ENCODE data around the gene ATIC. TPM values are rescaled to one million over a fixed set of nuclear protein-coding genes. Genes with fewer than 3 reads are reported as not detected.

ATIC gene
- polyA plus RNA-seq, 3 donors: 20.8 to 32.3 (median 21.6) TPM

DNA sequence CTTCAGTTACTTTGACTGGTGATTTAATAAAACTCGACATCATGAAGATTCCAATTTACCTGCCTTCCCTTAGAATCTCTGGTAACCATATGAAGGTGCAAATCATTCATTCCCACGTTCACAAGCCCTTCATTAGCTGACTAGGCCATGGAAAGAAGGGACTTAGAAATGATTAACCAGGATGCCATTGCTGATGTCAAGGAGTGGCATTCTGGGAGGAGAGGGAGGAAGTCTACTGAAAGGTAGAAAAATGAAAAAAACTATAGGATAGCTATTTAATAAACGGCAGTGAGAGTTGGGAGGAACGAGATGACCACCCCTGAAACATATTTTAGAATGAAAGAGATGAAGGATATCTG, 1.4 kb downstream of the ATIC start:
- Histone ChIP-seq H4K20me1 (ENCODE audit: insufficient read depth, low read length) (no peaks in the 10 kb centered on the region), H3K4me2 (replicated peaks; ENCODE audit: extremely low read depth, low read length, poor library complexity, severe bottlenecking) (no peak overlapping the region), H3K27me3 (ENCODE audit: control insufficient read depth in 2 of 2, insufficient read depth in 2 of 2, low read length in 2 of 2) (no peaks in the 10 kb centered on the region), H3K27ac (ENCODE audit: low read depth in 1 of 2, low read length in 2 of 2) (no peak overlapping the region), H2AFZ (ENCODE audit: insufficient read depth, low read depth, low read length, poor library complexity, severe bottlenecking) (no peak overlapping the region), H3K9ac (ENCODE audit: insufficient read depth, low read length, poor library complexity, severe bottlenecking) (no peak overlapping the region), H3K4me3 (replicated peaks in 1 of 3; ENCODE audit: low read depth in 2 of 3, low read length in 3 of 3) (no peak overlapping the region), H3K36me3 (replicated peaks in 1 of 2; ENCODE audit: control insufficient read depth in 1 of 2, insufficient read depth in 2 of 2, low read length in 2 of 2) (peaks cover 3% of the 10 kb centered on the region in 2 donors), H3K79me2 (ENCODE audit: insufficient read depth, low read length) (peaks cover 8% of the 10 kb centered on the region), H3K9me3 (replicated peaks in 1 of 2; ENCODE audit: control insufficient read depth in 1 of 2, insufficient read depth in 1 of 2, low read length in 2 of 2) (no peaks in the 10 kb centered on the region), H3K4me1 (ENCODE audit: control insufficient read depth in 1 of 2, insufficient read depth in 2 of 2, low read length in 2 of 2) (peaks cover 12 to 16% of the 10 kb centered on the region in 2 donors)
- Mint-ChIP-seq H3K4me3 (no peak overlapping the region), H3K4me1 (peaks cover 19% of the 10 kb centered on the region), H3K9me3 (peaks cover 0 to 3% (median 0%) of the 10 kb centered on the region in 7 donors), H3K27ac (peak overlapping the region in 1 of 7 donors; percentile 23), H3K27me3 (ENCODE audit: low read depth in 3 of 3) (no peaks in the 10 kb centered on the region), H3K36me3 (peaks cover 10 to 15% of the 10 kb centered on the region in 2 donors)
- intact Hi-C loops (cut with micrococcal nuclease): no loop called here
- 80% methylated on average over 1 of the region's 4 CpGs for WGBS (ENCODE audit: insufficient coverage)
- no peak for DNase-seq
- TF ChIP-seq, protein P1, sequence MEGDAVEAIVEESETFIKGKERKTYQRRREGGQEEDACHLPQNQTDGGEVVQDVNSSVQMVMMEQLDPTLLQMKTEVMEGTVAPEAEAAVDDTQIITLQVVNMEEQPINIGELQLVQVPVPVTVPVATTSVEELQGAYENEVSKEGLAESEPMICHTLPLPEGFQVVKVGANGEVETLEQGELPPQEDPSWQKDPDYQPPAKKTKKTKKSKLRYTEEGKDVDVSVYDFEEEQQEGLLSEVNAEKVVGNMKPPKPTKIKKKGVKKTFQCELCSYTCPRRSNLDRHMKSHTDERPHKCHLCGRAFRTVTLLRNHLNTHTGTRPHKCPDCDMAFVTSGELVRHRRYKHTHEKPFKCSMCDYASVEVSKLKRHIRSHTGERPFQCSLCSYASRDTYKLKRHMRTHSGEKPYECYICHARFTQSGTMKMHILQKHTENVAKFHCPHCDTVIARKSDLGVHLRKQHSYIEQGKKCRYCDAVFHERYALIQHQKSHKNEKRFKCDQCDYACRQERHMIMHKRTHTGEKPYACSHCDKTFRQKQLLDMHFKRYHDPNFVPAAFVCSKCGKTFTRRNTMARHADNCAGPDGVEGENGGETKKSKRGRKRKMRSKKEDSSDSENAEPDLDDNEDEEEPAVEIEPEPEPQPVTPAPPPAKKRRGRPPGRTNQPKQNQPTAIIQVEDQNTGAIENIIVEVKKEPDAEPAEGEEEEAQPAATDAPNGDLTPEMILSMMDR (IDR thresholded peaks at IDR 0.05): no peak

DNA sequence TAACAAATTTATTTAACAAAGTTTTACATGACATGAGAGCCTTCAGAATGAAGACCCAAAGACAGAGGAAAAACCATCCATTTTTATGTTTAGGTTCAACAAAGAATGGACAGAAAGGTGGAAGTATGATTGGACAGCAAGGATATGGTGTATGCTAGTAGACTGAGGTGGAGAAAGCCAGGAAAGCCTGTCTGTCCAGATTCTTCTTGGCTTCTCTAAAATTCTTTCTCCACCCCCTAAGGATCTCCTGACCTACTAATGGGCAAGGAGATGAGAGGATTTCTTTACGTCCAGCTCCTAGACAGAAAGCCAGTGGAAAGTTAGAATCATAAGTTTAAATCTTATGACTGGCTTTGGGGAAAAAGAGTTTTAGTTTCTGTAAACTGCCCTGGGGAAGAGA, 3.0 kb downstream of the ATIC start:
- WGBS (ENCODE audit: insufficient coverage): no CpG with 5 or more reads among the region's 1 CpG
- Histone ChIP-seq H3K4me1 (ENCODE audit: control insufficient read depth in 1 of 2, insufficient read depth in 2 of 2, low read length in 2 of 2) (peaks cover 12 to 16% of the 10 kb centered on the region in 2 donors), H3K4me2 (replicated peaks; ENCODE audit: extremely low read depth, low read length, poor library complexity, severe bottlenecking) (no peak overlapping the region), H3K4me3 (replicated peaks in 1 of 3; ENCODE audit: low read depth in 2 of 3, low read length in 3 of 3) (no peak overlapping the region), H3K79me2 (ENCODE audit: insufficient read depth, low read length) (peaks cover 8% of the 10 kb centered on the region), H4K20me1 (ENCODE audit: insufficient read depth, low read length) (no peaks in the 10 kb centered on the region), H3K36me3 (replicated peaks in 1 of 2; ENCODE audit: control insufficient read depth in 1 of 2, insufficient read depth in 2 of 2, low read length in 2 of 2) (peaks cover 13 to 20% of the 10 kb centered on the region in 2 donors), H3K9me3 (replicated peaks in 1 of 2; ENCODE audit: control insufficient read depth in 1 of 2, insufficient read depth in 1 of 2, low read length in 2 of 2) (no peaks in the 10 kb centered on the region), H3K9ac (ENCODE audit: insufficient read depth, low read length, poor library complexity, severe bottlenecking) (no peak overlapping the region), H3K27ac (ENCODE audit: low read depth in 1 of 2, low read length in 2 of 2) (no peak overlapping the region), H3K27me3 (ENCODE audit: control insufficient read depth in 2 of 2, insufficient read depth in 2 of 2, low read length in 2 of 2) (no peaks in the 10 kb centered on the region), H2AFZ (ENCODE audit: insufficient read depth, low read depth, low read length, poor library complexity, severe bottlenecking) (no peak overlapping the region)
- peaks cover 0 to 3% (median 0%) of the 10 kb centered on the region in 7 donors for H3K9me3 Mint-ChIP-seq
- H3K4me3 Mint-ChIP-seq: no peak overlapping the region
- H3K27me3 Mint-ChIP-seq (ENCODE audit: low read depth in 3 of 3): no peaks in the 10 kb centered on the region
- TF ChIP-seq, protein P1 (IDR thresholded peaks at IDR 0.05): no peak
- H3K36me3 Mint-ChIP-seq: peaks cover 17 to 27% of the 10 kb centered on the region in 2 donors
- H3K27ac Mint-ChIP-seq: peak overlapping the region in 1 of 7 donors; percentile 6
- DNase-seq: no peak
- H3K4me1 Mint-ChIP-seq: peaks cover 19% of the 10 kb centered on the region
- intact Hi-C loops (cut with micrococcal nuclease): no loop called here
